Peyer's patch (tissue), 4 donors: ENCODE results near the gene TRIM2. TPM values are rescaled to one million over a fixed set of nuclear protein-coding genes. Genes with fewer than 3 reads are reported as not detected.

ENCODE experiments used
- DNase-seq, 3 donors: peaks; one replicate each; pipeline ENCODE4 v3.0.0-alpha.2; 2017 to 2019
- H3K27ac ChIP-seq, 4 donors: fragments of 200-600 bp; sonication (generic); one replicate each; pipeline ENCODE4 v1.5.1; 2016 to 2019
- H3K27me3 ChIP-seq, 2 donors: fragments of 200-600 bp; sonication (generic); one replicate each; pipeline ENCODE4 v1.5.1; 2019
- H3K36me3 ChIP-seq, 3 donors: fragments of 200-600 bp; sonication (generic); one replicate each; pipeline ENCODE4 v1.5.1; 2016 to 2019
- H3K4me1 ChIP-seq, 4 donors: fragments of 200-600 bp; sonication (generic); one replicate each; pipeline ENCODE4 v1.5.1; 2016 to 2019
- H3K4me3 ChIP-seq, 4 donors: fragments of 200-600 bp; sonication (generic); 1 replicate in 3 of 4; 2 replicates in 1 of 4; pipeline ENCODE4 v1.5.1; 2016 to 2019; ENCODE audit warnings: mild to moderate bottlenecking in 1 of 4
- H3K9me3 ChIP-seq, 4 donors: fragments of 200-600 bp; sonication (generic); one replicate each; pipeline ENCODE4 v1.5.1; 2016 to 2019; ENCODE audit warnings: mild to moderate bottlenecking in 1 of 4
- CTCF ChIP-seq, 6 experiments: fragments of 450-650 bp in 4 of 6; fragments of 200-600 bp in 2 of 6; sonication (generic) in 1 of 6; IDR thresholded peaks; one replicate each; pipeline ENCODE4 v1.5.1; 2017 to 2019; ENCODE audit warnings: antibody characterized with exemption in 6 of 6, mild to moderate bottlenecking in 3 of 6, moderate library complexity in 1 of 6
- POLR2A ChIP-seq, 2 donors: fragments of 450-650 bp; IDR thresholded peaks; one replicate each; pipeline ENCODE4 v1.5.1; 2017; ENCODE audit warnings: antibody characterized with exemption in 2 of 2, mild to moderate bottlenecking in 2 of 2, moderate library complexity in 2 of 2
- total RNA-seq, 4 donors: library from RNA; depleted of rRNA; stranded (reverse); fragments of >200 nt; gene quantifications; one replicate each; pipeline ENCODE4 v1.1.0, GENCODE V29; 2016

Gene TRIM2
- total RNA-seq, 4 donors from 2014 or later = 58.6 to 158 (median 144) TPM

GRCh38 chr4:153239409-153239808, 35.2 kb downstream of the TRIM2 start:
- no peak for TF ChIP-seq CTCF (IDR thresholded peaks at IDR 0.05)
- no peak for TF ChIP-seq POLR2A (IDR thresholded peaks at IDR 0.05)
- Histone ChIP-seq H3K9me3 (no peaks in the 10 kb centered on the region), H3K36me3 (peaks cover 0 to 9% (median 0%) of the 10 kb centered on the region in 3 donors), H3K4me1 (peaks cover 0 to 27% (median 2%) of the 10 kb centered on the region in 4 donors), H3K27me3 (no peaks in the 10 kb centered on the region), H3K4me3 (no peak overlapping the region), H3K27ac (no peak overlapping the region)
- no peak for DNase-seq

- Histone ChIP-seq H3K9me3 (no peaks in the 10 kb centered on the region), H3K4me1 (peaks cover 0 to 32% (median 4%) of the 10 kb centered on the region in 4 donors), H3K36me3 (peaks cover 0 to 9% (median 0%) of the 10 kb centered on the region in 3 donors), H3K4me3 (no peak overlapping the region), H3K27ac (no peak overlapping the region), H3K27me3 (no peaks in the 10 kb centered on the region)
- TF ChIP-seq CTCF (IDR thresholded peaks at IDR 0.05) = no peak
- no peak for TF ChIP-seq POLR2A (IDR thresholded peaks at IDR 0.05)
- DNase-seq = no peak
Measured at GRCh38 chr4:153241295-153241694, 37.1 kb downstream of the TRIM2 start.

DNA sequence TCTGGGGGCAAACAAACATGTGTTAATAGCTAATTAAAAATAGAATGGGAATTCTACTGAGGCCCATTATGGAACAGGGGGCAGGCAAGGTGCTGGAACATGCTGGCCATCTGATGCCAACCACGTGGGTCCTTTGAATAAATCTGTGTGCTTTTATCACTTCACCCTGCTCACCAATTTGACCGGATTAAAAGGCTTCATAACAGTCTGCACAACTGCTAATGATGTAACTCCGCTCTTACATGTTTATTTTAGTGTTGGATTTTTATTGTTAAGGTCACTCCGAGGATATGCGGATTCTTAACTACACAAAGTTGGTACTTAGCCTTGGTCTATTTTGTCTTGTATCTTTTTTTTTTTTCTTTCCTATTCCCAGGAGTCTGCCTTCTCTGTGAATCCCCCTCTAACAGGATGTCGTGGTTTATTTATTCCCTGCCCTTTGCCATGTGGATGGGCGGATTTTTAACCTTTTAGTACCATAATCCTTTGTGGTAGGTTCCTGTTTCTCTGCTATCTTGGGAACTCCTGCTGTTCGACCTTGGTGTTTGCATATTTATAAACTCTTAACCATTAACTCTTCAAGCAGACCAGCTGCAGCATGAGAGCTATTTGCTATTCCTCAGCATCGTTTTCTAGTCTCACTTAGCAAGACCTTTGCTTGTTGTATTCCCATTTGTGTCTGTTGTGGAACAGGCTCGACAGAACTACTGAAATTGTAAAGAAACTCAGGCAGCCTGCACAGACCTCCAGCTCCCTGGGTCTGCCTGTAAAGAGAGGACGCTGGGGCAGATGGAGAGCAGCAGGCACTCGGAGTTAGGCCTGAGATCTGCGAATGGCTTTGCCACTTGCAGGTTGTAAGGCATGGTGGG, 38.0 kb downstream of the TRIM2 start:
- Histone ChIP-seq H3K9me3 (no peaks in the 10 kb centered on the region), H3K27me3 (no peaks in the 10 kb centered on the region), H3K4me1 (peaks cover 0 to 39% (median 4%) of the 10 kb centered on the region in 4 donors), H3K27ac (peak overlapping the region in 2 of 4 donors; percentile 57 to 62), H3K36me3 (peaks cover 0 to 9% (median 0%) of the 10 kb centered on the region in 3 donors), H3K4me3 (no peak overlapping the region)
- no peak for TF ChIP-seq POLR2A (IDR thresholded peaks at IDR 0.05)
- peak in 2 of 6 experiments; percentile 16 to 25 for TF ChIP-seq CTCF (IDR thresholded peaks at IDR 0.05)
- no peak for DNase-seq

GRCh38 chr4:153242839-153243324, 38.6 kb downstream of the TRIM2 start:
- Histone ChIP-seq H3K9me3 (no peaks in the 10 kb centered on the region), H3K4me3 (no peak overlapping the region), H3K36me3 (peaks cover 0 to 9% (median 0%) of the 10 kb centered on the region in 3 donors), H3K4me1 (peaks cover 0 to 39% (median 4%) of the 10 kb centered on the region in 4 donors), H3K27ac (peak overlapping the region in 2 of 4 donors; percentile 57 to 62), H3K27me3 (no peaks in the 10 kb centered on the region)
- no peak for DNase-seq
- no peak for TF ChIP-seq POLR2A (IDR thresholded peaks at IDR 0.05)

DNA sequence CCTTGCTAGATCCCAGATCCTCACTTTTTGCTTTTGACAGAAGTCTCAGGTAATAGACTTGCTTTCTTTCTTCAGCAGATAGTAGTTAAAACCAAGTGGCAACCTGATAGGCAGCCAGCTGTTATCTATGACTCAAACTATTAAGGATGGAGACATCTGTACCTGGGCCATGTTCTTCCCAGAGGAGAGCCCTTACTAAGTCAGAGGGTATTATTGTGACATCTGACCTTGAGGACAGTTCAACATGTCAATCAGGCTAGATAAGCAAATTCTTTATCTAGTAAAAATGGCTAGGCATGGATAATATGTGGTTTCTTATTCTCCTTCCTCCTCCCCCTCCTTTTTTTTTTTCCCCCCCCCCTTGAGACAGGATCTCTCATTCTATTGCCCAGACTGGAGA, 39.2 kb downstream of the TRIM2 start:
- Histone ChIP-seq H3K36me3 (peaks cover 0 to 3% (median 0%) of the 10 kb centered on the region in 3 donors), H3K27ac (peak overlapping the region in 2 of 4 donors; percentile 57 to 62), H3K27me3 (no peaks in the 10 kb centered on the region), H3K4me3 (no peak overlapping the region), H3K9me3 (no peaks in the 10 kb centered on the region), H3K4me1 (peaks cover 0 to 45% (median 4%) of the 10 kb centered on the region in 4 donors)
- TF ChIP-seq CTCF (IDR thresholded peaks at IDR 0.05) (no peak), POLR2A (IDR thresholded peaks at IDR 0.05) (no peak)
- no peak for DNase-seq

GRCh38 chr4:153244969-153245368, 40.7 kb downstream of the TRIM2 start:
- peak overlapping the region in 2 of 4 donors; percentile 8 to 33 for H3K27ac ChIP-seq

More at GRCh38 chr4:153244969-153245368, 40.7 kb downstream of the TRIM2 start:
- Histone ChIP-seq H3K36me3 (no peaks in the 10 kb centered on the region), H3K4me1 (peaks cover 0 to 55% (median 6%) of the 10 kb centered on the region in 4 donors), H3K27me3 (no peaks in the 10 kb centered on the region), H3K9me3 (no peaks in the 10 kb centered on the region), H3K4me3 (no peak overlapping the region)
- DNase-seq = no peak
- TF ChIP-seq CTCF (IDR thresholded peaks at IDR 0.05) (no peak), POLR2A (IDR thresholded peaks at IDR 0.05) (no peak)
